Fibroblast of pulmonary artery (primary cell): ENCODE measurements around the gene TNRC6A.
"Not testable (repeated sequence)": the region's sequence is repeated elsewhere in the genome, so short reads cannot be mapped to it uniquely, and the experiment has no call there.

ENCODE experiments used
- DNase-seq: peaks from one replicate; pipeline ENCODE4 v3.0.0-alpha.2; 2010; ENCODE audit warnings: low read depth
- H3K4me3 ChIP-seq: replicated peaks from 2 replicates; pipeline ENCODE4 v1.5.1; 2011; ENCODE audit warnings: low read depth, mild to moderate bottlenecking, control low read depth, low read length, moderate library complexity
- TF ChIP-seq, protein P1 (sequence below): IDR thresholded peaks from 2 replicates; pipeline ENCODE4 v1.5.1; 2011; ENCODE audit warnings: mild to moderate bottlenecking, control low read depth, low read length, inconsistent platforms; ENCODE audit errors: missing control alignments

Gene TNRC6A

DNA sequence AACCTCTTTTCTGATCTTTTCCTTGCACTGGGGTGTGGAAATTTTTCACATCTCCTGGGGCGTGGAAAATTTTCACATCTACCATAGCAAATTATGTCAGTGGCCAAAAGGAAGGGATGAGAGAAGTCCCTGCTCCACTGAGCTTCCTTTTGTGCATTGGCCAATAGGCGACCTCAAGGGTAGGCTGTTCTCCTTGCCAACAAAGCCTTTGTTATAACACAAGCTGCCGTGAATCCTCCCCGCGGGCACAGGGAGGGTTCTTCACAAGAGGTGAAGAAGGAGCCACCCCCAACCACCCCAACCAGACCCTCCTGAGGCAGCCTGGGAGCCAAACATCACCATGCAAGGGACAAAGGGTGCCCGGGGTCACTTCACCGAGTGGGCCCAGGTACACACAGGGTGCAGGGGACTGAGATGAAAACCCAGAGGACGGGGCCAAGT, 122.8 kb downstream of the TNRC6A start:
- TF ChIP-seq, protein P1, sequence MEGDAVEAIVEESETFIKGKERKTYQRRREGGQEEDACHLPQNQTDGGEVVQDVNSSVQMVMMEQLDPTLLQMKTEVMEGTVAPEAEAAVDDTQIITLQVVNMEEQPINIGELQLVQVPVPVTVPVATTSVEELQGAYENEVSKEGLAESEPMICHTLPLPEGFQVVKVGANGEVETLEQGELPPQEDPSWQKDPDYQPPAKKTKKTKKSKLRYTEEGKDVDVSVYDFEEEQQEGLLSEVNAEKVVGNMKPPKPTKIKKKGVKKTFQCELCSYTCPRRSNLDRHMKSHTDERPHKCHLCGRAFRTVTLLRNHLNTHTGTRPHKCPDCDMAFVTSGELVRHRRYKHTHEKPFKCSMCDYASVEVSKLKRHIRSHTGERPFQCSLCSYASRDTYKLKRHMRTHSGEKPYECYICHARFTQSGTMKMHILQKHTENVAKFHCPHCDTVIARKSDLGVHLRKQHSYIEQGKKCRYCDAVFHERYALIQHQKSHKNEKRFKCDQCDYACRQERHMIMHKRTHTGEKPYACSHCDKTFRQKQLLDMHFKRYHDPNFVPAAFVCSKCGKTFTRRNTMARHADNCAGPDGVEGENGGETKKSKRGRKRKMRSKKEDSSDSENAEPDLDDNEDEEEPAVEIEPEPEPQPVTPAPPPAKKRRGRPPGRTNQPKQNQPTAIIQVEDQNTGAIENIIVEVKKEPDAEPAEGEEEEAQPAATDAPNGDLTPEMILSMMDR = no peak
- DNase-seq = peak; percentile 48
- no peak overlapping the region for H3K4me3 ChIP-seq

DNA sequence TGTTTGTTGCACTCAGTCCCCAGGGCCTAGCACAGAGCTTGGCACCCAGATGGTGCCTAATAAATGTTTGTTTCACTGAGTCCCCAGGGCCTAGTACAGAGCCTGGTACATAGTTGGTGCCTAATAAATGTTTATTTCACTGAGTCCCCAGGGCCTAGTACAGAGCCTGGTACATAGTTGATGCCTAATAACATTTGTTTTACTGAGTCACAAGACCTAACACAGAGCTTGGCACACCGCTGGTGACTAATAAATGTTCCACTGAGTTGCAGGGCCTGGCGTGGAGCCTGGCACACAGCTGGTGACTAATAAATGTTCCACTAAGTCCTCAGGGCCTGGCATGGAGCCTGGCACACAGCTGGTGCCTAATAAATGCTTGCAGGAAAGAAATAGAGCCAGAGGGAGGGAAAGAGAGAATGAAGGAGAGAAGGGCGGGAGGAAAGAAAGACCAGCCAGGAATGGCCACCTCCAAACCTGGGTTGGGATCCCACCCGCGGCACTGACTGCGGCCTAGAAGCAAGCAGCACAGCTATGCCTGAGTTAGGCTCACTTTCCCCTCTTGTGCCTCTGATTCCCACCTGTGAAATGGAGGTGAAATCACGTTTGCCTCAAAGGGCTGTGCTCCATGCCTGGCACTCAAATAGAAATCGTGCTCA, 123.8 kb downstream of the TNRC6A start:
- no peak overlapping the region for H3K4me3 ChIP-seq
- TF ChIP-seq, protein P1 = no peak
- no peak for DNase-seq

DNA sequence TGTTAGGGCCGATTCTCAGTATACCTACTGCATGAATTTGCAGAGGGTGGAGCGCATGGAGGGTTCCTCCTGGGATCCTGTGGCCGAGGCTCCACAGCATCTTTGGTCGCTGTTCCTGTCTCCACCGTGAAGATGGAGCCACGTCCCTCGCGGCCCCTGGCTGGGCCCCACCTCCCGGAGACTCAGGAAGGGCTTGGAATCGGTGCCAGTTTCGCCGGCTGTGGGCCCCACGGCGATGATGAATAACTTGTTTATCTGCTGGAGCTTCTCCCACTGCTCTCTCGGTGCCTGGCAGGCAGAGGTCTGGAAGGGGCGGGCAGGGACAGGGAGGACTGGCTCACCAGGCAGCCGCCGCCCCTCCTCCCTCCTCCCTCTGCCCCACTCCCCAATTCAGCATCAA, 124.4 kb downstream of the TNRC6A start:
- DNase-seq = peak; percentile 72
- TF ChIP-seq, protein P1 = no peak

DNA sequence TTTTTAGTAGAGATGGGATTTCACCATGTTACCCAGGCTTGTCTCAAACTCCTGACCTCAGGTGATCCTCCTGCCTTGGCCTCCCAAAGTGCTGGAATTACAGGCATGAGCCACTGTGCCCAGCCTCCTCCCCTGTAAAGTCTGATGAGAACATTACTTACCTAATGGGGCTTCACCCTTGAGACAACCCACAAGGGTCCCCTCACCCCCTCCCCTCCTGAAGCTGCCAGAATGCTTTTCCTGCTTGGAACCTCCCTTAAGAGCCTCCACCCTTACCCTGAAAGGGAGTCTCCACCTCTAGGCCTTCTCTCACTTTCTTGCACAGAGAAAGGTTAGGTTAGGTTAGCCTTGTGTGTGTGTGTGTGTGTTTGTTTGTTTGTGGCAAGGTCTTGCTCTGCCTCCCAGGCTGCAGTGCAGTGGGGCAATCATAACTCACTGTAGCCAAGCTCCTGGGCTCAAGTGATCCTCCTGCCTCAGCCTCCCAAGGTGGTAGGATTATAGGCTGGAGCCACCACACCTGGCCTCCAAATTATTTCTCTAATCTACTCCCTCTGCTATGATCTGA, 125.2 kb downstream of the TNRC6A start:
- TF ChIP-seq, protein P1 = no peak
- H3K4me3 ChIP-seq = no peak overlapping the region
- no peak for DNase-seq

More for the DNA sequence above, 124.4 kb downstream of the TNRC6A start:
- no peak overlapping the region for H3K4me3 ChIP-seq

DNA sequence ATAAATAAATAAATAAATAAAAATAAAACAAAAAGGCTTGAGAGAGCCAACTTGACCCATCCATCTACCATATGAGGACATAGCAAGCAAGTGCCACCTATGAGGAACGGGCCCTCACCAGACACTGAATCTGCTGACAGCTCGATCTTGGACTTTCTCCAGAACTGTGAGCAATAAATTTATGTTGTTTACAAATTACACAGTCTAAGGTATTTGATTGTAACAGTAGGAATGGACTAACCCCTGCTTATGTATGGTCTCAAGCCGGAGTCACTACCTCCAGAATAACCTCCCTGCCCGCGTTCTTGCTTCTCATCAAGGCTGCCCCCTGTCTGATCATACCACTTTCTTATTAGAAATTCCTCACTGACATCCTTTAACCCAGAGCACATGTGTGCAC, 126.2 kb downstream of the TNRC6A start:
- no peak overlapping the region for H3K4me3 ChIP-seq
- no peak for DNase-seq
- TF ChIP-seq, protein P1 = no peak

DNA sequence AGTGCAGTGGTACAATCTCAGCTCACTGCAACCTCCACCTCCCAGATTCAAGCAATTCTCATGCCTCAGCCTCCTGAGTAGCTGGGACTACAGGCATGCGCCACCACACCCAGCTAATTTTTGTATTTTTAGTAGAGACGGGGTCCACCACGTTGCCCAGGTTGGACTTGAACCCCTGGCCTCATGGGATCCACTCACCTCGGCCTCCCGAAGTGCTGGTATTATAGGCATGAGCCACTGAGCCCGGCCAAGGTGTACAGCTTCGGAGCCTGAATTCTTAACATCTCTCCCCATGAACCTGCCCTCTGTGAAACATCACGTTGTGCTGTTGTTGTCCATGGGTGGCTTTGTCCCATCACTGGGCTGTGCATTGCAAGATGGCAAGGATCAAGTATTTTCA, 127.4 kb downstream of the TNRC6A start:
- not testable (repeated sequence) for H3K4me3 ChIP-seq, DNase-seq

DNA sequence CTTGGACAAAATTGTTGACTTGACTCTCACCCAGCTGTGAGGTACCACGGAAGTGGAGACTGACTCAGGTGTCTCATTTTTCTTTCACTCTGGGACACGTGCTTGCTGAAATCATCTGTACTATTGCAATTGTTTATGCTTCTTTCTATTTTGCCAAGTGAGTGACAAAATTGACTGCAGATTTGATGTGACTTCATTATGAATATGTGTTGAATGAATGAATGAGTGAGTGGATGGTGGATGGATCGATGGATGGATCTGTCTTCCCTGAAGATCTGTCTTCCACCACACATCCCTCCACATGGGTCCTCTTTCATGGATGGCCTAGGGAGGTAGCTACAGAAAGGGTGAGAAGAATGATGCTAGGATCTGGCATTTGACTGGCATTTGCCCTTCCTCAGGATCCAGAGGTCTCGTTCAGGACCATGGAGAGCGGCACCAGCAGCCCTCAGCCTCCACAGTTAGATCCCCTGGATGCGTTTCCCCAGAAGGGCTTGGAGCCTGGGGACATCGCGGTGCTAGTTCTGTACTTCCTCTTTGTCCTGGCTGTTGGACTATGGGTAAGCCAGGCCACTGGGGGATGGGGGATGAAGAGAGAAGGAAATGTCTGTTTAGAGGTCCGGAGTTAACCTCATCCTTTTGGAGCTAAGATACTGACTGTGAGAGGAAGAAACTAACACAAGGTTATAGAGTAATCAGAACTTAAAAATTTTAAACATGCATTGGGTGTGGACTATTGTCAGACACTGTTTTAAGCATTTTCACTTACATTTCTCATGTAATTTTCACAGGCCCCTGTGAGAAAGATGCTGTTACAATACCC, 129.0 kb downstream of the TNRC6A start:
- no peak overlapping the region for H3K4me3 ChIP-seq
- peak; percentile 71 for DNase-seq

More for the DNA sequence above, 129.0 kb downstream of the TNRC6A start:
- TF ChIP-seq, protein P1 = no peak
